IPS DF 6.9 (cell line): ENCODE measurements around the gene CDKN2AIPNL.
"Not testable (repeated sequence)": the region's sequence is repeated elsewhere in the genome, so short reads cannot be mapped to it uniquely, and the experiment has no call there.

Experiments
- DNase-seq: peaks from one replicate; pipeline ENCODE4 v3.0.0-alpha.2; 2013; ENCODE audit warnings: low read depth, low spot score
- H3K27ac ChIP-seq: one replicate; pipeline ENCODE4 v1.5.1; 2013; ENCODE audit warnings: low read length, control low read depth
- H3K27me3 ChIP-seq: 2 replicates; pipeline ENCODE4 v1.6.1; 2013; ENCODE audit warnings: mild to moderate bottlenecking, low read length; ENCODE audit not compliant: control insufficient read depth, insufficient read depth
- H3K36me3 ChIP-seq: 2 replicates; pipeline ENCODE4 v1.6.1; 2013; ENCODE audit warnings: low read length; ENCODE audit not compliant: control insufficient read depth, insufficient read depth
- H3K4me1 ChIP-seq: 2 replicates; pipeline ENCODE4 v1.6.1; 2013; ENCODE audit warnings: low read length; ENCODE audit not compliant: control insufficient read depth, insufficient read depth
- H3K4me3 ChIP-seq: 2 replicates; pipeline ENCODE4 v1.5.1; 2013; ENCODE audit warnings: mild to moderate bottlenecking, low read length
- H3K9me3 ChIP-seq: 2 replicates; pipeline ENCODE4 v1.6.1; 2013; ENCODE audit warnings: low read length, inconsistent platforms; ENCODE audit not compliant: control insufficient read depth, insufficient read depth
- WGBS: extraction: QIAGEN DNeasy Blood & Tissue Kit; methylation state at CpG from one replicate; pipeline ENCODE4 v1.1.7; 2013; ENCODE audit warnings: mixed read lengths, missing lambda C conversion rate; ENCODE audit not compliant: insufficient read length, insufficient coverage; 5-methylcytosine and 5-hydroxymethylcytosine counted together

CDKN2AIPNL gene

GRCh38 chr5:134423376-134423775 is 11.7 kb upstream of the CDKN2AIPNL start:
- Histone ChIP-seq H3K27ac (no peak overlapping the region), H3K27me3 (no peaks in the 10 kb centered on the region), H3K4me1 (peaks cover 2% of the 10 kb centered on the region; the same call in 1 of the 2 replicates), H3K4me3 (no peak overlapping the region), H3K36me3 (no peaks in the 10 kb centered on the region), H3K9me3 (no peaks in the 10 kb centered on the region)
- WGBS: no CpG with 5 or more reads among the region's 2 CpGs
- no peak for DNase-seq

- no peaks in the 10 kb centered on the region for H3K27me3 ChIP-seq
- no peak for DNase-seq
- H3K36me3 ChIP-seq: no peaks in the 10 kb centered on the region
- H3K27ac ChIP-seq: no peak overlapping the region
- H3K4me3 ChIP-seq: no peak overlapping the region
- H3K4me1 ChIP-seq: no peaks in the 10 kb centered on the region
- no peaks in the 10 kb centered on the region for H3K9me3 ChIP-seq
- WGBS: no CpG with 5 or more reads among the region's 7 CpGs
Measured at GRCh38 chr5:134422791-134423365, 11.2 kb upstream of the CDKN2AIPNL start.

- not testable (repeated sequence) for H3K9me3 ChIP-seq, H3K4me1 ChIP-seq, DNase-seq, H3K27ac ChIP-seq, H3K36me3 ChIP-seq, H3K4me3 ChIP-seq, H3K27me3 ChIP-seq
- no CpG with 5 or more reads among the region's 4 CpGs for WGBS
Measured at GRCh38 chr5:134421038-134421437, 9.4 kb upstream of the CDKN2AIPNL start.

DNA sequence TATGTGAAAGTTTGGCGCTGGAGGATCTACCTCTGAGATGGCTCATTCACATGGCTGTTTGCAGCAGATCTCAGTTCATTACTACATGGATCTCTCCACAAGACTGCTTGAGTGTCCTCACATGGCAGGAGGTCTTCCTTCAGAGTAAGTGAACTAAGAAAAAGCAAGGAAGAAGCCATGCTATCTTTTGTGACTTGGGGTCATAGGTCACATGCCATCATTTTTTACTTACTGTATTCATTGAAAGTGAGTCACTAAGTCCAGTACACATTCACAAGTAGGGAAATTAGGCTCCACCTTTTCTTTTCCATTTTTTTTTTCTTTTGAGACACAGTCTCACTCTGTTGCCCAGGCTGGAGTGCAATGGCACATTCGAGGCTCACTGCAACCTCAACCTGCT is 8.7 kb upstream of the CDKN2AIPNL start:
- H3K36me3 ChIP-seq: no peaks in the 10 kb centered on the region
- no peaks in the 10 kb centered on the region for H3K9me3 ChIP-seq
- no peaks in the 10 kb centered on the region for H3K4me1 ChIP-seq
- no peaks in the 10 kb centered on the region for H3K27me3 ChIP-seq
- no CpG with 5 or more reads among the region's 2 CpGs for WGBS
- no peak for DNase-seq
- no peak overlapping the region for H3K27ac ChIP-seq
- H3K4me3 ChIP-seq: no peak overlapping the region

GRCh38 chr5:134418958-134419357 is 7.3 kb upstream of the CDKN2AIPNL start:
- Histone ChIP-seq H3K4me1 (no peaks in the 10 kb centered on the region), H3K4me3 (no peak overlapping the region), H3K27me3 (no peaks in the 10 kb centered on the region), H3K27ac (no peak overlapping the region), H3K9me3 (no peaks in the 10 kb centered on the region), H3K36me3 (no peaks in the 10 kb centered on the region)
- DNase-seq: no peak
- no CpG with 5 or more reads among the region's 3 CpGs for WGBS

- H3K4me3 ChIP-seq: no peak overlapping the region
- H3K9me3 ChIP-seq: no peaks in the 10 kb centered on the region
- no peak overlapping the region for H3K27ac ChIP-seq
- H3K4me1 ChIP-seq: no peaks in the 10 kb centered on the region
- H3K36me3 ChIP-seq: no peaks in the 10 kb centered on the region
- DNase-seq: no peak
- H3K27me3 ChIP-seq: no peaks in the 10 kb centered on the region
Measured at GRCh38 chr5:134417707-134418106, 6.0 kb upstream of the CDKN2AIPNL start.

DNA sequence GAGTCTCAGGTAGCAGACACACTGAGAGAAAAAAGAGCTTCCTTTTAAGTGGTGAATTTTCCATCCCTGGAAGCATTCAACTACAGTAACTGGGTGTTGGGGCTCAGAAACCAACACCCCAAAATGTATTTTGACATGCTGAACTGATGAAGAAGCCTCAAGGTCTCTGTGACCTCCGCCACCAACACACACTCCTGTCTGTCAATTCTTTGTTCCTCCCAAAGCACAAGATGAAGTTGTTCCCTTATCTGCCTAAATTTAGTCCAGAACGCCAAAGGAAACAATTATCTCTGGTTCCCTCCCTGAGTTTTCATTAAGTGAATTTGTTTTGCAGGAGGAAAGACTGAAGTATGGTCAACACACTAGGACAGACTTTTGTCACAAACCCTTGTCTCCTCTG is 1.4 kb upstream of the CDKN2AIPNL start:
- H3K27ac ChIP-seq: no peak overlapping the region
- H3K36me3 ChIP-seq: no peaks in the 10 kb centered on the region
- no peaks in the 10 kb centered on the region for H3K9me3 ChIP-seq
- no peak overlapping the region for H3K4me3 ChIP-seq
- peaks cover 5% of the 10 kb centered on the region; the same call in 1 of the 2 replicates for H3K4me1 ChIP-seq
- no peak for DNase-seq
- no CpG with 5 or more reads among the region's 2 CpGs for WGBS
- H3K27me3 ChIP-seq: no peaks in the 10 kb centered on the region

DNA sequence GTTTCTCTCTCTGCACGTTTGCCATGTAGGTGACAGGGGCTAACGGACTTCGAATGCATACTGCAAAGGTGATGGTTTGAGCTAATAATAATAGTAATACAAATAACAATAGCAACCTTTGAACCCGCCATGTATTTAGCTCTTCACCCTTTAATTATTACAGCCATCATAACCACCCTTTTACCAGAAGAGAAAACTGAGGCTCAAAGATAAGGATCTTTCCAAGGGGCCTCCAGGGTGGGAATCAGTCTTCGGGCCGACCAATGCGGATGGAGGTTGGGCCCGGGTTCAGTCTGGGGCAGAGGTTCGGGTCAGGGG is 494 bp downstream of the CDKN2AIPNL start:
- Histone ChIP-seq H3K4me3 (peak overlapping the region; percentile 90), H3K9me3 (no peaks in the 10 kb centered on the region), H3K36me3 (peaks cover 2% of the 10 kb centered on the region; the same call in 1 of the 2 replicates), H3K27me3 (no peaks in the 10 kb centered on the region), H3K4me1 (peaks cover 5% of the 10 kb centered on the region; the same call in 1 of the 2 replicates), H3K27ac (no peak overlapping the region)
- DNase-seq: no peak
- no CpG with 5 or more reads among the region's 9 CpGs for WGBS

DNA sequence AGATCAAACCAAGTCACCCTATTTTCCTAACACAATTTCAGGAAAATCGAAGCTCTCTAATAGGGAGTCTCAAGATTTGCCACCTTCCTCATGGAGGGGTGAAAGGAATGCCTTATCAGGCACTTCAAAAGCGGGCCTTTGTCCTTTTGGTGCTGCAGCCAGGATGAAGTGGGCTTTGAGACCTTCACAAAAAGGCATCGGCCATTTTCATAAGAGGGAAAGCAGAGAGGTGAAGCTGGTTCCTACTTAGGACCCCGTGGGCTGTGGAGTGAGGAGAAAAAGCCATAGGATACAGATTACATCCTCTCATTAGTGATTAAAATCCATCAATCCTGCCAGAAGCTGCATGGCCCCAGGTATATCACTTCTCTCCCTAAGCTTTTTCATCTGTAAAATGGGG is 859 bp downstream of the CDKN2AIPNL start:
- DNase-seq: no peak
- no peak overlapping the region for H3K27ac ChIP-seq
- peaks cover 5% of the 10 kb centered on the region; the same call in 1 of the 2 replicates for H3K4me1 ChIP-seq
- H3K4me3 ChIP-seq: peak overlapping the region; percentile 90; the same call in 1 of the 2 replicates
- no peaks in the 10 kb centered on the region for H3K27me3 ChIP-seq
- no peaks in the 10 kb centered on the region for H3K9me3 ChIP-seq
- WGBS: no CpG with 5 or more reads among the region's 4 CpGs
- H3K36me3 ChIP-seq: peaks cover 2% of the 10 kb centered on the region; the same call in 1 of the 2 replicates

- Histone ChIP-seq H3K36me3 (peaks cover 2% of the 10 kb centered on the region; the same call in 1 of the 2 replicates), H3K4me1 (peaks cover 5% of the 10 kb centered on the region), H3K4me3 (no peak overlapping the region)
Measured at GRCh38 chr5:134409321-134409720, 2.4 kb downstream of the CDKN2AIPNL start.

DNA sequence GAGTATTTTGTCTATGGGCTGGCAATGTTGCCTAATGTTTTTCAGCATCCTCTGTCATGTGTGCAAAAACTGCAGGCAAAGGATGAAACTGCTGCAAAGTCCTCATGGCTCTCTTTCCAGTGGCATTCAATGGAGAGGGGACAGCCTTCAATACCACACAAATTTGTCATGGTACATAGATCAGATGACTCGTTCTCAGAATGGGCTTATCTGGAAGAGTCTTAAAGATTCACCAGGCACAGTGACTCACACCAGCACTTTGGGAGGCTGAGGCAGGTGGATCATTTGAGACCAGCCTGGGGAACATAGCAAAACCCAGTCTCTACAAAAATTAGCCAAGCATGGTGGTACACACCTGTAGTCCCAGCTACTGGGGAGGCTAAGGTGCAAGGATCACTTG is 5.3 kb downstream of the CDKN2AIPNL start:
- Histone ChIP-seq H3K27me3 (no peaks in the 10 kb centered on the region), H3K4me3 (no peak overlapping the region), H3K4me1 (no peaks in the 10 kb centered on the region; the same call in 1 of the 2 replicates), H3K9me3 (no peaks in the 10 kb centered on the region), H3K36me3 (peaks cover 2% of the 10 kb centered on the region; the same call in 1 of the 2 replicates), H3K27ac (no peak overlapping the region)
- no CpG with 5 or more reads among the region's 1 CpG for WGBS
- no peak for DNase-seq

More at GRCh38 chr5:134409321-134409720, 2.4 kb downstream of the CDKN2AIPNL start:
- Histone ChIP-seq H3K27ac (no peak overlapping the region), H3K27me3 (no peaks in the 10 kb centered on the region), H3K9me3 (no peaks in the 10 kb centered on the region)
- no CpG with 5 or more reads among the region's 6 CpGs for WGBS
- no peak for DNase-seq
